IMR-90 (cell line): ENCODE results near the gene CLDN18. TPM values are rescaled to one million over a fixed set of nuclear protein-coding genes. Genes with fewer than 3 reads are reported as not detected.

ENCODE experiments used
- ATAC-seq: fragments of 200-7000 bp; cut with Tn5 transposase; 2 replicates; pipeline ENCODE4 v1.9.1; 2020; ENCODE audit warnings: low read depth, mild to moderate bottlenecking, moderate library complexity
- BruUV-seq: library from RNA; stranded (reverse); fragments of 400-500 nt; replicated peaks from 2 replicates; lab custom pipeline; 2021; lab: Mats Ljungman, UMichigan
- CTCF ChIA-PET: fragments of 300-600 bp; formaldehyde crosslinking; extraction: SDS; loops from one replicate; lab custom pipeline; 2021; ENCODE audit warnings: antibody characterized with exemption; lab: Yijun Ruan, JAX
- POLR2A ChIA-PET: fragments of 300-600 bp; sonication (Branson Sonifier 250); formaldehyde crosslinking; loops from one replicate; lab custom pipeline; 2022; ENCODE audit warnings: antibody characterized with exemption; ENCODE audit not compliant: unreplicated experiment; lab: Charles Lee
- DNase-seq: peaks from one replicate; pipeline ENCODE4 v3.0.0; 2013
- H2AFZ ChIP-seq: replicated peaks from 2 replicates; pipeline ENCODE3; 2013; ENCODE audit warnings: low read length, mild to moderate bottlenecking; ENCODE audit not compliant: poor library complexity
- H2AK5ac ChIP-seq: 2 replicates; pipeline ENCODE4 v1.6.1; 2013; ENCODE audit warnings: low read depth, low read length, inconsistent platforms
- H2AK9ac ChIP-seq: replicated peaks from 2 replicates; pipeline ENCODE3; 2013; ENCODE audit warnings: mild to moderate bottlenecking, low read depth, low read length, moderate library complexity; ENCODE audit not compliant: poor library complexity
- H2BK120ac ChIP-seq: 2 replicates; pipeline ENCODE4 v1.6.1; 2013; ENCODE audit warnings: low read depth, low read length, inconsistent platforms
- H2BK15ac ChIP-seq: 3 replicates; pipeline ENCODE4 v1.6.1; 2013; ENCODE audit warnings: low read depth, low read length, inconsistent platforms
- H2BK20ac ChIP-seq: 2 replicates; pipeline ENCODE4 v1.6.1; 2013; ENCODE audit warnings: low read depth, mild to moderate bottlenecking, inconsistent platforms, low read length, moderate library complexity
- H2BK5ac ChIP-seq: 2 replicates; pipeline ENCODE4 v1.6.1; 2013; ENCODE audit warnings: mild to moderate bottlenecking, low read depth, low read length, inconsistent platforms; ENCODE audit not compliant: poor library complexity, severe bottlenecking
- H3K14ac ChIP-seq: replicated peaks from 2 replicates; pipeline ENCODE4 v1.6.1; 2013; ENCODE audit warnings: low read depth, low read length, inconsistent platforms
- H3K18ac ChIP-seq: 2 replicates; pipeline ENCODE4 v1.6.1; 2013; ENCODE audit warnings: low read depth, low read length, control low read depth
- H3K23ac ChIP-seq: 2 replicates; pipeline ENCODE4 v1.6.1; 2013; ENCODE audit warnings: low read depth, low read length, inconsistent platforms
- H3K27ac ChIP-seq: 2 replicates; pipeline ENCODE4 v1.5.1; 2013; ENCODE audit warnings: mild to moderate bottlenecking, control low read depth, low read length; ENCODE audit not compliant: insufficient read depth
- H3K27me3 ChIP-seq: 2 replicates; pipeline ENCODE4 v1.6.1; 2013; ENCODE audit warnings: low read length; ENCODE audit not compliant: control insufficient read depth, insufficient read depth
- H3K36me3 ChIP-seq: 2 replicates; pipeline ENCODE4 v1.6.1; 2013; ENCODE audit warnings: low read length, mixed read lengths; ENCODE audit not compliant: control insufficient read depth, insufficient read depth
- H3K4ac ChIP-seq: 2 replicates; pipeline ENCODE4 v1.6.1; 2013; ENCODE audit warnings: low read depth, low read length, inconsistent platforms
- H3K4me1 ChIP-seq: 2 replicates; pipeline ENCODE4 v1.6.1; 2013; ENCODE audit warnings: low read length, mixed read lengths; ENCODE audit not compliant: control insufficient read depth, insufficient read depth
- H3K4me2 ChIP-seq: 2 replicates; pipeline ENCODE4 v1.6.1; 2013; ENCODE audit warnings: low read depth, mild to moderate bottlenecking, control low read depth, low read length, moderate library complexity
- H3K4me3 ChIP-seq: 2 replicates; pipeline ENCODE4 v1.5.1; 2013; ENCODE audit warnings: low read depth, mild to moderate bottlenecking, control low read depth, low read length, moderate library complexity; ENCODE audit not compliant: insufficient read depth
- H3K56ac ChIP-seq: 2 replicates; pipeline ENCODE4 v1.6.1; 2013; ENCODE audit warnings: low read length, inconsistent platforms; ENCODE audit not compliant: insufficient read depth; ENCODE audit errors: extremely low read depth
- H3K79me1 ChIP-seq, 2 experiments: 2 replicates each; pipeline ENCODE4 v1.6.1; 2013; ENCODE audit warnings: low read length in 2 of 2, inconsistent platforms in 1 of 2, low read depth in 1 of 2
- H3K9ac ChIP-seq: 2 replicates; pipeline ENCODE4 v1.6.1; 2013; ENCODE audit warnings: low read depth, low read length, control low read depth
- H3K9me1 ChIP-seq: 2 replicates; pipeline ENCODE4 v1.6.1; 2013; ENCODE audit warnings: low read length, inconsistent platforms; ENCODE audit not compliant: insufficient read depth
- H3K9me3 ChIP-seq: 2 replicates; pipeline ENCODE4 v1.6.1; 2013; ENCODE audit warnings: low read length; ENCODE audit not compliant: control insufficient read depth, insufficient read depth
- H4K20me1 ChIP-seq: 2 replicates; pipeline ENCODE4 v1.6.1; 2013; ENCODE audit warnings: low read length, inconsistent platforms; ENCODE audit not compliant: insufficient read depth
- H4K5ac ChIP-seq: 2 replicates; pipeline ENCODE4 v1.6.1; 2013; ENCODE audit warnings: mild to moderate bottlenecking, low read depth, low read length, control low read depth
- H4K8ac ChIP-seq, 2 experiments: 2 replicates each; pipeline ENCODE4 v1.6.1; 2013; ENCODE audit warnings: low read depth in 2 of 2, low read length in 2 of 2, control low read depth in 1 of 2, inconsistent platforms in 1 of 2
- H4K91ac ChIP-seq: 2 replicates; pipeline ENCODE4 v1.6.1; 2013; ENCODE audit warnings: low read depth, low read length, inconsistent platforms; ENCODE audit not compliant: insufficient read depth
- BHLHE40 ChIP-seq: fragments of 150-350 bp; IDR thresholded peaks from 2 replicates; pipeline ENCODE4 v1.6.1; 2016; ENCODE audit warnings: mild to moderate bottlenecking, low read depth, low read length
- CEBPB ChIP-seq: IDR thresholded peaks from 2 replicates; pipeline ENCODE4 v1.6.1; 2012; ENCODE audit warnings: low read depth, low read length, improper control_type of control experiment
- CHD1 ChIP-seq: IDR thresholded peaks from 2 replicates; pipeline ENCODE4 v1.6.1; 2012; ENCODE audit warnings: low read depth, low read length, improper control_type of control experiment
- FOS ChIP-seq: fragments of 150-350 bp; IDR thresholded peaks from 2 replicates; pipeline ENCODE4 v1.6.1; 2016; ENCODE audit warnings: low read depth, low read length
- MAFK ChIP-seq: IDR thresholded peaks from 2 replicates; pipeline ENCODE4 v1.6.1; 2012; ENCODE audit warnings: low read depth, low read length, improper control_type of control experiment
- MAZ ChIP-seq: IDR thresholded peaks from 2 replicates; pipeline ENCODE4 v1.6.1; 2012; ENCODE audit warnings: low read depth, mild to moderate bottlenecking, low read length, improper control_type of control experiment, moderate library complexity, borderline replicate concordance
- MXI1 ChIP-seq: IDR thresholded peaks from 2 replicates; pipeline ENCODE4 v1.6.1; 2012; ENCODE audit warnings: low read depth, mild to moderate bottlenecking, low read length, moderate library complexity, borderline replicate concordance
- NFE2L2 ChIP-seq: fragments of 150-350 bp; IDR thresholded peaks from 2 replicates; pipeline ENCODE4 v1.6.1; 2016; ENCODE audit warnings: low read depth, mild to moderate bottlenecking, low read length
- POLR2A ChIP-seq: IDR thresholded peaks from 2 replicates; pipeline ENCODE4 v1.6.1; 2012; ENCODE audit warnings: mild to moderate bottlenecking, low read depth, low read length
- RAD21 ChIP-seq: IDR thresholded peaks from 2 replicates; pipeline ENCODE4 v1.6.1; 2012; ENCODE audit warnings: low read length, improper control_type of control experiment
- RCOR1 ChIP-seq: IDR thresholded peaks from 2 replicates; pipeline ENCODE4 v1.6.1; 2012; ENCODE audit warnings: mild to moderate bottlenecking, low read length, improper control_type of control experiment; ENCODE audit not compliant: insufficient replicate concordance
- RFX5 ChIP-seq: IDR thresholded peaks from 2 replicates; pipeline ENCODE4 v1.8.0; 2012; ENCODE audit warnings: low read depth, mild to moderate bottlenecking, low read length, moderate library complexity
- SMC3 ChIP-seq: fragments of 150-350 bp; IDR thresholded peaks from 2 replicates; pipeline ENCODE4 v1.6.1; 2016; ENCODE audit warnings: low read depth, mild to moderate bottlenecking, antibody characterized with exemption, low read length, moderate library complexity
- WGBS, 2 experiments: methylation state at CpG; one replicate each; pipeline versions ENCODE4 v1.1.5 to v1.1.7; 2013; ENCODE audit warnings: missing lambda C conversion rate in 2 of 2; ENCODE audit not compliant: insufficient read length in 1 of 2; ENCODE audit errors: extremely low coverage in 2 of 2; 5-methylcytosine and 5-hydroxymethylcytosine counted together
- dilution Hi-C: fragments of 300-500 bp; cut with HindIII; formaldehyde crosslinking; loops from one replicate; pipeline ENCODE4 v1.14.3; 2018; ENCODE audit warnings: low sequenced_read_pairs; ENCODE audit not compliant: unreplicated experiment
- in situ Hi-C: fragments of 300-500 bp; cut with MboI; formaldehyde crosslinking; loops from 3 replicates; pipeline ENCODE4 v1.14.3; 2019; ENCODE audit warnings: low sequenced_read_pairs, inconsistent platforms, mixed read lengths
- intact Hi-C: fragments of 100-400 bp; cut with micrococcal nuclease; formaldehyde crosslinking; loops from 2 replicates; pipeline ENCODE4 v1.10.0; 2022
- polyA plus RNA-seq, 3 experiments: library from polyadenylated mRNA; depleted of rRNA; stranded (reverse); fragments of >200 nt; gene quantifications; 2 replicates each; pipeline ENCODE4 v1.2.3, GENCODE V29; 2012; ENCODE audit warnings: low replicate concordance in 1 of 3
- total RNA-seq: library from RNA; depleted of rRNA; stranded (reverse); fragments of >200 nt; gene quantifications from 2 replicates; pipeline ENCODE4 v1.2.3, GENCODE V29; 2012
- TF ChIP-seq, protein P1 (sequence below): fragments of 150-350 bp; IDR thresholded peaks from 2 replicates; pipeline ENCODE4 v1.6.1; 2017; ENCODE audit warnings: mild to moderate bottlenecking, antibody characterized with exemption, low read length, low read depth
- TF ChIP-seq, protein P2 (sequence below): conservative IDR thresholded peaks from 2 replicates; pipeline ENCODE4 v1.5.1; 2012; ENCODE audit warnings: mild to moderate bottlenecking, low read depth, low read length, improper control_type of control experiment
- TF ChIP-seq, protein P3 (sequence below): fragments of 150-350 bp; IDR thresholded peaks from 2 replicates; pipeline ENCODE4 v1.6.1; 2016; ENCODE audit warnings: low read depth, mild to moderate bottlenecking, low read length, moderate library complexity, borderline replicate concordance

Gene CLDN18
- total and polyA plus RNA-seq, 2 of the 4 experiments (the other 2 are of a cell fraction) = not detected

DNA sequence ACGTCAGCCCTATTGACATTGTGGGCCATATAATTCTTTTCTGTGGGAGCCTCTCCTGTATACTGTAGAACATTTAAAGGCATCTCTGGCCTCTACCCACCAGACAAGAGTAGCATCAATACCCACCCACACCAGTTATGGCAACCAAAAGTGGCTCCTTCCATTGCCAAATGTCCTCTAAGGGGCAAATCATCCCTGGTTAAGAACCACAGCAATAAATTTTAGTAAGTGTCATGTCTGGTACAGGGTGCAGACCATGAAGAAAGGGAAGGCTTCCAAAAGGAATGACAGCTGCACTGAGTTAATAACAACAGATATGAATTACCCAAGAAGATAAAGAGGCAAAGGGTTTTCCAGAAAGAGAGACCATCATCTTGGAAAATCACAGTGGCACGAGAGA is 6.9 kb upstream of the CLDN18 start:
- no peaks in the 10 kb centered on the region for H3K9me1 ChIP-seq
- no CpG with 5 or more reads among the region's 2 CpGs for WGBS, 2 experiments
- dilution Hi-C loops (no loop called here), in situ Hi-C loops (no loop called here), intact Hi-C loops (no loop called here)
- H3K4me1 ChIP-seq = no peaks in the 10 kb centered on the region
- no peak overlapping the region for H3K4me3 ChIP-seq
- no peak overlapping the region for H4K5ac ChIP-seq
- no peak overlapping the region for H4K91ac ChIP-seq
- no peaks in the 10 kb centered on the region for H3K79me1 ChIP-seq
- ChIA-PET POLR2A (no interaction called here), CTCF (no interaction called here)
- no peak overlapping the region for H2AK5ac ChIP-seq
- no peak overlapping the region for H3K27ac ChIP-seq
- no peak overlapping the region for H3K9ac ChIP-seq
- H3K56ac ChIP-seq = no peak overlapping the region
- H2BK20ac ChIP-seq = no peak overlapping the region
- no peak overlapping the region for H2BK15ac ChIP-seq
- no peak overlapping the region for H4K8ac ChIP-seq
- H4K20me1 ChIP-seq = no peaks in the 10 kb centered on the region
- no peak overlapping the region for H3K4ac ChIP-seq
- H3K18ac ChIP-seq = no peak overlapping the region
- H3K4me2 ChIP-seq = no peak overlapping the region
- no peaks in the 10 kb centered on the region for H3K36me3 ChIP-seq
- H3K23ac ChIP-seq = no peak overlapping the region
- no peak overlapping the region for H2AK9ac ChIP-seq
- DNase-seq (no peak), ATAC-seq (no peak)
- H2AFZ ChIP-seq = no peak overlapping the region
- no peaks in the 10 kb centered on the region for H3K27me3 ChIP-seq
- no peaks in the 10 kb centered on the region for H3K9me3 ChIP-seq
- H2BK120ac ChIP-seq = no peak overlapping the region
- no peak overlapping the region for H2BK5ac ChIP-seq
- no peak overlapping the region for H3K14ac ChIP-seq
- TF ChIP-seq MXI1 (no peak), FOS (no peak), RAD21 (no peak), POLR2A (no peak), MAZ (no peak), RCOR1 (no peak), SMC3 (no peak), CEBPB (no peak), BHLHE40 (no peak), RFX5 (no peak), NFE2L2 (no peak), MAFK (no peak), CHD1 (no peak)
- TF ChIP-seq, protein P1, sequence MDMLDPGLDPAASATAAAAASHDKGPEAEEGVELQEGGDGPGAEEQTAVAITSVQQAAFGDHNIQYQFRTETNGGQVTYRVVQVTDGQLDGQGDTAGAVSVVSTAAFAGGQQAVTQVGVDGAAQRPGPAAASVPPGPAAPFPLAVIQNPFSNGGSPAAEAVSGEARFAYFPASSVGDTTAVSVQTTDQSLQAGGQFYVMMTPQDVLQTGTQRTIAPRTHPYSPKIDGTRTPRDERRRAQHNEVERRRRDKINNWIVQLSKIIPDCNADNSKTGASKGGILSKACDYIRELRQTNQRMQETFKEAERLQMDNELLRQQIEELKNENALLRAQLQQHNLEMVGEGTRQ = no peak
- TF ChIP-seq, protein P2, sequence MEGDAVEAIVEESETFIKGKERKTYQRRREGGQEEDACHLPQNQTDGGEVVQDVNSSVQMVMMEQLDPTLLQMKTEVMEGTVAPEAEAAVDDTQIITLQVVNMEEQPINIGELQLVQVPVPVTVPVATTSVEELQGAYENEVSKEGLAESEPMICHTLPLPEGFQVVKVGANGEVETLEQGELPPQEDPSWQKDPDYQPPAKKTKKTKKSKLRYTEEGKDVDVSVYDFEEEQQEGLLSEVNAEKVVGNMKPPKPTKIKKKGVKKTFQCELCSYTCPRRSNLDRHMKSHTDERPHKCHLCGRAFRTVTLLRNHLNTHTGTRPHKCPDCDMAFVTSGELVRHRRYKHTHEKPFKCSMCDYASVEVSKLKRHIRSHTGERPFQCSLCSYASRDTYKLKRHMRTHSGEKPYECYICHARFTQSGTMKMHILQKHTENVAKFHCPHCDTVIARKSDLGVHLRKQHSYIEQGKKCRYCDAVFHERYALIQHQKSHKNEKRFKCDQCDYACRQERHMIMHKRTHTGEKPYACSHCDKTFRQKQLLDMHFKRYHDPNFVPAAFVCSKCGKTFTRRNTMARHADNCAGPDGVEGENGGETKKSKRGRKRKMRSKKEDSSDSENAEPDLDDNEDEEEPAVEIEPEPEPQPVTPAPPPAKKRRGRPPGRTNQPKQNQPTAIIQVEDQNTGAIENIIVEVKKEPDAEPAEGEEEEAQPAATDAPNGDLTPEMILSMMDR = no peak
- TF ChIP-seq, protein P3, sequence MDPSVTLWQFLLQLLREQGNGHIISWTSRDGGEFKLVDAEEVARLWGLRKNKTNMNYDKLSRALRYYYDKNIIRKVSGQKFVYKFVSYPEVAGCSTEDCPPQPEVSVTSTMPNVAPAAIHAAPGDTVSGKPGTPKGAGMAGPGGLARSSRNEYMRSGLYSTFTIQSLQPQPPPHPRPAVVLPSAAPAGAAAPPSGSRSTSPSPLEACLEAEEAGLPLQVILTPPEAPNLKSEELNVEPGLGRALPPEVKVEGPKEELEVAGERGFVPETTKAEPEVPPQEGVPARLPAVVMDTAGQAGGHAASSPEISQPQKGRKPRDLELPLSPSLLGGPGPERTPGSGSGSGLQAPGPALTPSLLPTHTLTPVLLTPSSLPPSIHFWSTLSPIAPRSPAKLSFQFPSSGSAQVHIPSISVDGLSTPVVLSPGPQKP = no peak
- BruUV-seq = no TSS peak
